Activated CD4-positive, alpha-beta memory T cell treated with anti-CD3 and anti-CD28 coated beads, Interleukin-2, amount 10 ng/mL, durations not matched to agents 7 days and 5 days (primary cell): ENCODE results near the gene TTBK2. TPM values are rescaled to one million over a fixed set of nuclear protein-coding genes. Genes with fewer than 3 reads are reported as not detected.
A peak's percentile ranks its signal among the peaks of the same experiment; 100 is the strongest.
"Not testable (repeated sequence)": the region's sequence is repeated elsewhere in the genome, so short reads cannot be mapped to it uniquely, and the experiment has no call there.

Experiments
- CTCF ChIA-PET: fragments of 350-600 bp; sonication (Branson Sonifier 250); formaldehyde crosslinking; loops from one replicate; lab custom pipeline; 2021; ENCODE audit warnings: antibody characterized with exemption, inconsistent platforms; lab: Charles Lee
- POLR2A ChIA-PET: fragments of 350-600 bp; sonication (Branson Sonifier 250); formaldehyde crosslinking; loops from one replicate; lab custom pipeline; 2021; ENCODE audit warnings: antibody characterized with exemption; lab: Charles Lee
- DNase-seq: peaks from one replicate; pipeline ENCODE4 v3.0.0-alpha.2; 2020
- H3K27ac Mint-ChIP-seq: one replicate; pipeline ENCODE4 v1.8.0; 2021; ENCODE audit warnings: mild to moderate bottlenecking, mixed read lengths
- H3K27me3 Mint-ChIP-seq: one replicate; pipeline ENCODE4 v1.8.0; 2021; ENCODE audit warnings: mixed read lengths
- H3K36me3 Mint-ChIP-seq: one replicate; pipeline ENCODE4 v1.8.0; 2021; ENCODE audit warnings: low read depth, mixed read lengths
- H3K4me1 Mint-ChIP-seq: one replicate; pipeline ENCODE4 v1.8.0; 2021; ENCODE audit warnings: mixed read lengths
- H3K4me3 Mint-ChIP-seq: one replicate; pipeline ENCODE4 v1.8.0; 2021; ENCODE audit warnings: mild to moderate bottlenecking, mixed read lengths
- H3K9me3 Mint-ChIP-seq: one replicate; pipeline ENCODE4 v1.8.0; 2021; ENCODE audit warnings: mixed read lengths
- total RNA-seq, 2 experiments: library from RNA; stranded (reverse); gene quantifications; one replicate each; pipeline ENCODE4 v1.2.3, GENCODE V29; 2021

TTBK2 gene
- total RNA-seq, result 10 to 100 TPM; 14.6 to 18.6 TPM

- CTCF ChIA-PET, result interaction anchor here (0.8 to 1.4 kb wide), 2 partner anchors 217 to 283 kb away, joined by 3 to 4 read pairs; no protein-coding TSS in a partner anchor
- Mint-ChIP-seq H3K4me3 (peak within 1 kb of the TSS; percentile 92), H3K36me3 (peaks cover 9% of the 10 kb centered on the region), H3K27me3 (no peaks in the 10 kb centered on the region), H3K4me1 (peaks cover 34% of the 10 kb centered on the region), H3K27ac (peak within 1 kb of the TSS; percentile 83), H3K9me3 (no peaks in the 10 kb centered on the region)
- POLR2A ChIA-PET, result interaction anchor here (1.2 to 2.6 kb wide), 2 partner anchors 183 to 241 kb away, joined by 3 to 10 read pairs; partner anchors contain the start of gene CDAN1
- DNase-seq, result peak; percentile 97
These were observed at the start of gene TTBK2 for GRCh38 chr15:42920519-42921341. Gene TTBK2 (minus strand): TSS chr15:42920778. CDS start chr15:42878617, 42,161 bp downstream.

GRCh38 chr15:42964476-42964875 is 43.9 kb upstream of the TTBK2 start:
- no peak overlapping the region for H3K27ac Mint-ChIP-seq
- CTCF ChIA-PET, result no interaction called here
- POLR2A ChIA-PET, result no interaction called here
- H3K27me3 Mint-ChIP-seq, result no peaks in the 10 kb centered on the region
- DNase-seq, result no peak
- no peak overlapping the region for H3K4me3 Mint-ChIP-seq
- no peaks in the 10 kb centered on the region for H3K4me1 Mint-ChIP-seq
- peaks cover 53% of the 10 kb centered on the region for H3K36me3 Mint-ChIP-seq
- H3K9me3 Mint-ChIP-seq, result no peaks in the 10 kb centered on the region

GRCh38 chr15:42955518-42955917 is 34.9 kb upstream of the TTBK2 start:
- no peak for DNase-seq
- H3K4me3 Mint-ChIP-seq, result no peak overlapping the region
- H3K9me3 Mint-ChIP-seq, result no peaks in the 10 kb centered on the region
- ChIA-PET CTCF (no interaction called here), POLR2A (interaction anchor here (0.6 to 1.8 kb wide), 2 partner anchors 15 to 39 kb away, joined by 3 to 4 read pairs; no protein-coding TSS in a partner anchor)
- no peak overlapping the region for H3K27ac Mint-ChIP-seq
- H3K4me1 Mint-ChIP-seq, result no peaks in the 10 kb centered on the region
- peaks cover 73% of the 10 kb centered on the region for H3K36me3 Mint-ChIP-seq
- no peaks in the 10 kb centered on the region for H3K27me3 Mint-ChIP-seq

GRCh38 chr15:42954291-42954690 is 33.7 kb upstream of the TTBK2 start:
- no peaks in the 10 kb centered on the region for H3K27me3 Mint-ChIP-seq
- no peaks in the 10 kb centered on the region for H3K9me3 Mint-ChIP-seq
- no peak for DNase-seq
- H3K27ac Mint-ChIP-seq, result no peak overlapping the region
- H3K36me3 Mint-ChIP-seq, result peaks cover 71% of the 10 kb centered on the region
- H3K4me1 Mint-ChIP-seq, result no peaks in the 10 kb centered on the region
- no peak overlapping the region for H3K4me3 Mint-ChIP-seq
- POLR2A ChIA-PET, result interaction anchor here (1.8 kb wide), 1 partner anchor 14 kb away, joined by 4 read pairs; no protein-coding TSS in a partner anchor
- CTCF ChIA-PET, result no interaction called here

- DNase-seq, POLR2A ChIA-PET, CTCF ChIA-PET, H3K27ac Mint-ChIP-seq, H3K4me3 Mint-ChIP-seq, H3K9me3 Mint-ChIP-seq, H3K4me1 Mint-ChIP-seq, H3K27me3 Mint-ChIP-seq: not testable (repeated sequence)
- H3K36me3 Mint-ChIP-seq, result peaks cover 67% of the 10 kb centered on the region
These were observed 28.3 kb upstream of the TTBK2 start for GRCh38 chr15:42948898-42949297.

GRCh38 chr15:42940527-42940926 is 19.9 kb upstream of the TTBK2 start:
- CTCF ChIA-PET, result interaction anchor here (0.6 kb wide), 1 partner anchor 1181 kb away, joined by 3 read pairs; no protein-coding TSS in a partner anchor
- Mint-ChIP-seq H3K9me3 (no peaks in the 10 kb centered on the region), H3K4me1 (no peaks in the 10 kb centered on the region), H3K27me3 (no peaks in the 10 kb centered on the region), H3K36me3 (peaks cover 17% of the 10 kb centered on the region), H3K4me3 (no peak overlapping the region), H3K27ac (no peak overlapping the region)
- DNase-seq, result no peak
- POLR2A ChIA-PET, result interaction anchor here (1.2 kb wide), 1 partner anchor 14 kb away, joined by 4 read pairs; no protein-coding TSS in a partner anchor

GRCh38 chr15:42939841-42940240 is 19.3 kb upstream of the TTBK2 start:
- Mint-ChIP-seq H3K27ac (no peak overlapping the region), H3K9me3 (no peaks in the 10 kb centered on the region), H3K4me3 (no peak overlapping the region), H3K4me1 (no peaks in the 10 kb centered on the region), H3K36me3 (peaks cover 10% of the 10 kb centered on the region), H3K27me3 (no peaks in the 10 kb centered on the region)
- DNase-seq, result no peak
- POLR2A ChIA-PET, result interaction anchor here (1.2 kb wide), 1 partner anchor 15 kb away, joined by 4 read pairs; no protein-coding TSS in a partner anchor
- CTCF ChIA-PET, result no interaction called here

- Mint-ChIP-seq H3K27me3 (no peaks in the 10 kb centered on the region), H3K27ac (no peak overlapping the region), H3K9me3 (no peaks in the 10 kb centered on the region), H3K36me3 (no peaks in the 10 kb centered on the region), H3K4me1 (no peaks in the 10 kb centered on the region), H3K4me3 (no peak overlapping the region)
- CTCF ChIA-PET, result interaction anchor here (0.9 to 1.3 kb wide), 2 partner anchors 11 to 15 kb away, joined by 3 read pairs; no protein-coding TSS in a partner anchor
- DNase-seq, result no peak
- POLR2A ChIA-PET, result no interaction called here
These were observed 16.6 kb upstream of the TTBK2 start for GRCh38 chr15:42937143-42937542.

- Mint-ChIP-seq H3K27me3 (no peaks in the 10 kb centered on the region), H3K9me3 (no peaks in the 10 kb centered on the region), H3K27ac (no peak overlapping the region), H3K4me3 (no peak overlapping the region), H3K4me1 (no peaks in the 10 kb centered on the region), H3K36me3 (no peaks in the 10 kb centered on the region)
- ChIA-PET POLR2A (no interaction called here), CTCF (interaction anchor here (1.0 kb wide), 2 partner anchors 229 to 230 kb away, joined by 4 read pairs; no protein-coding TSS in a partner anchor)
- no peak for DNase-seq
These were observed 13.5 kb upstream of the TTBK2 start for GRCh38 chr15:42933886-42934667.

- Mint-ChIP-seq H3K36me3 (no peaks in the 10 kb centered on the region), H3K4me1 (no peaks in the 10 kb centered on the region), H3K9me3 (no peaks in the 10 kb centered on the region), H3K27ac (no peak overlapping the region), H3K4me3 (no peak overlapping the region), H3K27me3 (no peaks in the 10 kb centered on the region)
- no peak for DNase-seq
- ChIA-PET CTCF (no interaction called here), POLR2A (no interaction called here)
These were observed 12.4 kb upstream of the TTBK2 start for GRCh38 chr15:42932833-42933515.

- POLR2A ChIA-PET, result no interaction called here
- Mint-ChIP-seq H3K27ac (no peak overlapping the region), H3K36me3 (no peaks in the 10 kb centered on the region), H3K27me3 (no peaks in the 10 kb centered on the region), H3K4me1 (no peaks in the 10 kb centered on the region), H3K4me3 (no peak overlapping the region), H3K9me3 (no peaks in the 10 kb centered on the region)
- DNase-seq, result no peak
- CTCF ChIA-PET, result no interaction called here
These were observed 11.3 kb upstream of the TTBK2 start for GRCh38 chr15:42931702-42932486.
